Left cardiac atrium (tissue), 4 donors: Measurements from ENCODE around the gene CTBP2. TPM values are rescaled to one million over a fixed set of nuclear protein-coding genes. Genes with fewer than 3 reads are reported as not detected.
A peak's percentile ranks its signal among the peaks of the same experiment; 100 is the strongest.

Source experiments
- ATAC-seq, 2 donors: fragments of 200-7000 bp; cut with Tn5 transposase; one replicate each; pipeline ENCODE4 v1.9.1; 2020; ENCODE audit warnings: mild to moderate bottlenecking in 2 of 2, moderate library complexity in 2 of 2
- DNase-seq: peaks from one replicate; pipeline ENCODE4 v3.0.0-alpha.2; 2020
- intact Hi-C, 2 donors: fragments of 100-400 bp; cut with DNase I; formaldehyde crosslinking; loops; one replicate each; pipeline versions ENCODE4 v1.14.1 to v1.15.1; 2022 to 2023
- total RNA-seq, 2 donors: library from RNA; stranded (reverse); fragmentation: NEBNext Ultra II Directional; extraction: Animal tissue kit (Norgen Biotek cat#: 25700); gene quantifications; one replicate each; pipeline ENCODE4 v1.2.1, GENCODE V29; 2021
- donor health status: DM: no; HTN: yes; CAD: no.
- donor health status: DM: no; HTN: yes; CAD: no; lungs with severe emphysema.
- donor health status: DM: yes; HTN: yes; CAD: no.
- donor health status: Dilated cardiomyopathy.

Gene CTBP2
- total RNA-seq, 2 donors from 2014 or later = 30.8 to 36.8 TPM

DNA sequence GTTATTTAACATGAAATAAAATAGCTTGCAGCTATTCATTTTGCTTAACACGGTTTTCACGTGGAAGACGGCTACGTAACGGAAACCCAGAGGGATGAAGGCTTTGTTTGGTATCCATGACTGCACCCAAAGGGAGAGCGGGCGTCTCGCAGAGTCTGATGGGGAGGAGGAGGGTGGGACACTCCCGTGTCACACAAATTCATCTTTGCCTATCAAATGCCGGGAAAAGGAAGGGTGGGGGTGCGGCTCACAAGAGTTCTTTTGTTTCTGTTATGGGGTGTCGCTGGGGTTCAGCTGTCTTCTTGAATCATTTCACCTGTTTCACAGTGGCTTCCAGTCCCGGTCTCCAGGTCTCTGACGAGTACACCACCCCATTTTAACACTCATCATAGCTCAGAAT is 110.0 kb downstream of the CTBP2 start:
- DNase-seq (no peak), ATAC-seq (no peak)
- intact Hi-C loops = loop anchor here in 1 of 2 donors (10.0 kb wide), 1 partner anchor 56 kb away; no protein-coding TSS in a partner anchor

DNA sequence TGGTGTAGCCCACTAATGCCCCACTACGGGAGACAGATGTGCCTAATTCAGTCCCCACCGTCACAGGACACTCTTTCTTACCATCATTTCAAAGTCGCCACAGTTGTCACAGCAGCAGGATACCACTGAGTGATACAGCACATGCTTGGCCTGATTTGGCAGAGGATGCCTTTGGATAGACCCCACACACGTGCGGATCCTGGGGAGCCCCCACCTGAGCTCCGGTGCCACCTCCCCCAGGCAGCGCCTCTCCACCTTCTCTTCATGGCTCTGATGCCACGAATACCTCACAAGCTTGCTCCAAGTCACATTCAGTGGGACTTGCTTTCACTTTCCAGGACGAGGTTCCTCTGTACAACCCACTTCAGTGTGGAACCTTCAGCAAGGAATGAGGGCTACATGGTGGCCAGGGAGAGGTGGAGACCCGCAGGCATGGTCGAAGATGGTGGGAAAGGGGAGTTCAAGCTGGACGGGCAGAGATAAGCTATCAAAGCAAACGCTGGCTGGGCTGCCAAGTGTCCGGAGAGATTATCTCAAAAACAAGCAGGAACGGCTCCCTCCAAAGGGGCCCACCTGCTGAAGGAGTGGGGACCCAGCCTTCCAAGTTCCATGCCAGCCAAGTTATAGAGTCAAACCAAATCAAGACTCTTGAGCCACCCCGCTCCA is 111.0 kb downstream of the CTBP2 start:
- DNase-seq (no peak), ATAC-seq (peak in 1 of 2 donors; percentile 7)
- intact Hi-C loops = loop anchor here (10.0 kb wide), 2 partner anchors 295 to 325 kb away; no protein-coding TSS in a partner anchor

DNA sequence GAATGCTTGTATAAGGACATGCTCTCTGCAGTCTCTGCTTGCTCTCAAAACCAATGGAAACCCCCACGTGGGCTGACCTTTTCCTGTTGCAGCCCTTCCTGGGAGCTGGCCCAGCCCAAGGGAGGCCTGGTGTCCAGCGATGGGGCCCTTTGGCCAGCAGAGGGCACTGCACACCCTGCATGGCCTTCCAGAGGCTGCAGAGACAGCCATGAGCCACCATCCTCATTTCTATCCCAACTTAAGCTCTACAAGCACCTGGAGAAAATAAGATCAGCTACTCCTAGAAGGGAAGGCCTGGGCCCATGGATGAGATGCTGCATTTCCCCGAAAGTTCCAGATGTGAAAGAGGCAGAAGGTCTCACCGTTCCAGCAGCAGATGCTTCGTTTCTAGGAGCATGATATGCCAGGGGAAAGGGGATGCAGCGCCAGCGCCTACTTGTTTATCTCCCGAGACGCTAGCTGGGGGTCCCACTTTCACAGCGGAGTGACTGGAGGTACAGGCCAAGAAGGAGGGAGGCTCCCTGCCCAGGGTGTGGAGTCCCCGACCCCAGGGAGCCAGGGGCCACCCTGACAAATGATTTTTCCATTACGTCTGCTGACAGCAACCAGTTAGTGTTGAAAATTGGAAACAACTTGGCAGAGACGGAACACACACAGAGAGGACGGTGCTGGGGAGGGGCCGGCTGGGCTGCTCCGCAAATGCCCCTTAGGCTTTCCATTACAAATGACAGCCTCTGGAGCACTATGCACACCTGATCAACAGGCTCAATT is 112.1 kb downstream of the CTBP2 start:
- DNase-seq = peak; percentile 89
- intact Hi-C loops = loop anchor here (10.0 kb wide), 2 partner anchors 297 to 327 kb away; no protein-coding TSS in a partner anchor
- peak; percentile 93 to 95 for ATAC-seq

DNA sequence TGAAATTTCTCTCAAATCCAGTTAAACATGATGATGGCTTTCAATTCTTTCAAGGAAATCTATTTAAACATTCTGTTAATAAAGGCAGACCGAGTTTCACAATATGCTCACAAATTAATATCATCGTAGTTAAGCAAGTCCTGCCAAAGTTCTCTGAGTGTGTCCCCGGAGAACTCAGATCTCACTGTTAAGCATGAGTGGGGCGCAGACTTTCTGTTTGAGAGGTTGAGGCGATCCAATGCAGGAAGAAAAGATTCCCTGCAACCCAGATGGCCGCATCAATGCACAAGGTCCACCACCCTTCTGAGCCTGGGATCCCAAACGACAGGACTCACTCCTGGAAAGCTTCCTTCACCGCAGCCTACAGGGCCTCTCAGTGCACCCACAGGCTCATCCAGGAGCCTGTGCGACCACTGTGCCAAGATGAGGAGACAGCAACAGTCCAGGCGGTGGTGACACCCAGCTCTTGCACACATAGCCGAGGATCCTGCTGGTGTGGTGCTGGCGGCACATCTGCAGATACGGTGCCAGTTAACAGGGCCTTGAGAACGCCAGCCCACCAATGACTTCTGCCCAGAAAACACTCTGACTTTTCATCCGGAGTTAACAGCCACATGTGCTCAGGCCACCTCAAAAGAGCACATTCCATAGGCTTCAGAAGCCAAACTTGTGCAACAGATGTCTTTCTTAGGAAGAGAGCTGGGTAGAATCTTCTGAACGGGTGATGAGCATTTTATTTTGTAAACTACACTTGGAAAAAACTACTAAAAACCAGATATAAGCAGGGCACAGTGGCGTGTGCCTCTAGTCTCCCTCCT is 116.3 kb downstream of the CTBP2 start:
- DNase-seq = no peak
- intact Hi-C loops = loop anchor here (10.0 kb wide), 2 partner anchors 301 to 331 kb away; no protein-coding TSS in a partner anchor
- ATAC-seq = no peak

DNA sequence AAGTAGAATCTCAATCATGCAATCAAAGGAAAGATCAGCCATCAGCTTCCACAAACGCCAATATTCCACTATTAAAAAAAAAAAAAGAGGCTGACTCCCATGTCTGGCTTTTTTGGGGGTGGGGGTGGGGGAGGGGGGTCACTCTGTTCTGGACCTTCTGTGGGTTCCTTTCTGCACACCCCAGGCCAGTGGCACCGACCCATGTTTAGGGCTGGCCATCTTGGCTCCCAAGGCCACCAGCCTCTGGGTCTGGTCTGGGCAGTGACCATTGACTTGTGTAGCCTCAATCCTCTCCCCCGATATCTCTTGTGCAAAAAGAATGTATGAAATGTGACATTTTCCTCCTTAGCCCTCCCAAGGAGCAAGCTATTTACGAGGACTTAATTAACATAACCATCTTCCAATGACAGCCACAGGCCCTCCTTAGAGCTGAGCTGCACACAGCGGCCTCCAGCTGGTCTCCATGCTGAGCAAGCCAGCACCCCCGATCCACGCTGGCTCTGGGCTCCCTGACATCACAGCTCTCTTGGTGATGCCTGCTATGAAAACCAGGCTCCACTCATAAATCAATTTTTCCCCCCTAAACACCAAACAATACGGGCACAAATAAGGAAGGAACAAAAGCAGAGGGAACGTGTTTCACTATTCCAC is 118.4 kb downstream of the CTBP2 start:
- ATAC-seq (no peak), DNase-seq (no peak)
- intact Hi-C loops = loop anchor here (10.0 kb wide), 2 partner anchors 303 to 333 kb away; no protein-coding TSS in a partner anchor

DNA sequence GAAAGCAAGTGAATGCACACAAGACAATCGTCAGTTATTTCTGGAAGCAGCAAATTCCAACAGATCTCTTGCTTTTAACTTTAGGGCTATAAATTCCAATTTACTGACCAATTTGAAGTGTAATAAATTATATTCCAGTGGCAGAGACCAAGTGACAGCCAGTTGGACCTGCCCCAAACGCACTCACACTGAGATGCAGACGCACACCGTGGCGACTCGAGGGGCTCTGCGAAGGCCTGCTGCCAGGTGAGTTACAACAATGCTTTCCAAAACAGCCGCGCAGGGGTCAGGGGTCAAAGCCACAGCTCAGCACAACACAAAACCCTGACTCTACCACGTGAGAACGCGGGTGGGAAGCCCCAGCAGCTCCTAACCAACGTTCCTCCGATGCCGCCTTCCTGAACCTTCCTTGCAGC is 121.0 kb downstream of the CTBP2 start:
- ATAC-seq = no peak
- intact Hi-C loops = no loop called here
- DNase-seq = no peak

DNA sequence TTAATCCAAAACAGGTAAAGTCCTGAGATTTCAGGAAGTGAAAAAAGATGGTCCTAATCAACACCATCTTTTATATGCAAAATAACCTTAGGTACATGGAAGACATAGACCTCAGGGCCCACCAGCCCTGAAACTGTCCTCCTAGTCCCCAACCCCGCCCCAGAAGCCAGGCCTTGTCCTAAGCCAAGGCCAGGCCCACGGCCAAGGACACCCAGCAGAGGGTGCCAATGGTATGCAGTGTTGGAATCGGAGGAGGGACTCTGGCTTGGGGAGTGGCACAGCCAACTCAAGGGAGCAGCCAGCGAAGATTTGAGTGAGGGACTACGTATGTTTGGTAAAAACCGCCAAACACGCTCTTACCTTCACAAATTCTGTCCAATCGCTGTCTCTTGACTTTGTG is 121.7 kb downstream of the CTBP2 start:
- peak; percentile 87 to 94 for ATAC-seq
- intact Hi-C loops = no loop called here

DNA sequence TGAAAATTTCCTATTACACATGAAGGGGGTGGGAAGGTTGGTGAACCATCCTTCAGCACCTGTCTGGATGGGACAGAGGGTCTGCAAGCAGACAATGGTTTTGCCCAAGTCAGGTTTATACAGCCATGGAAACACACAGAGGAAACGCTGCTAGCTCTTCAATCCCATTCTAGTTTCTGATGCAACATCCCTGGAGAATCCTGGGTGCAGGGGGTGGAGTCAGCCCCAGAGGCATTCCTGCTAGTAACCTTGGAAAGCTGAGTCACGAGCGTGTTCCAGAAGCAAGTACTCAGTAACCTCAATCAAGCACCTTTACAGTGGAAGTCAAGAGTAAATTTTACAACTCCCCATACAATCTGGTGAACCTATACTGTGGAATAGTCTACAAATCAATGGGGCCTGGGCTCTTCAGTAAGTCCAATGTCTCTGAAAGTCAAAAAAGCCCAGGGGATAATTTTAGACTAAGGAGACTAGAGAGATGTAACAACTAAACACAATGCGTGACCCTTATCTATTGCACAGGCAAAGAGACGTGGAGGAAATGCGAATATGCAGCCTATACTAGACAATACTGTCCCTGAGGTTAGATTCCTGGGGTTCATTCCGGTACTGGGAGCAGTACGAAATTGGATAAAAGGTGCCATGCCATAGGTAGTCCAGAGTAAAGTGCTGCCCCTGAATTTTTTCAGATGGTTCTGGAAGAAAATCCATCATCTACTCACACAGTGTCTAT is 123.1 kb downstream of the CTBP2 start:
- intact Hi-C loops = no loop called here
- no peak for DNase-seq

More for the DNA sequence above, 121.7 kb downstream of the CTBP2 start:
- no peak for DNase-seq

DNA sequence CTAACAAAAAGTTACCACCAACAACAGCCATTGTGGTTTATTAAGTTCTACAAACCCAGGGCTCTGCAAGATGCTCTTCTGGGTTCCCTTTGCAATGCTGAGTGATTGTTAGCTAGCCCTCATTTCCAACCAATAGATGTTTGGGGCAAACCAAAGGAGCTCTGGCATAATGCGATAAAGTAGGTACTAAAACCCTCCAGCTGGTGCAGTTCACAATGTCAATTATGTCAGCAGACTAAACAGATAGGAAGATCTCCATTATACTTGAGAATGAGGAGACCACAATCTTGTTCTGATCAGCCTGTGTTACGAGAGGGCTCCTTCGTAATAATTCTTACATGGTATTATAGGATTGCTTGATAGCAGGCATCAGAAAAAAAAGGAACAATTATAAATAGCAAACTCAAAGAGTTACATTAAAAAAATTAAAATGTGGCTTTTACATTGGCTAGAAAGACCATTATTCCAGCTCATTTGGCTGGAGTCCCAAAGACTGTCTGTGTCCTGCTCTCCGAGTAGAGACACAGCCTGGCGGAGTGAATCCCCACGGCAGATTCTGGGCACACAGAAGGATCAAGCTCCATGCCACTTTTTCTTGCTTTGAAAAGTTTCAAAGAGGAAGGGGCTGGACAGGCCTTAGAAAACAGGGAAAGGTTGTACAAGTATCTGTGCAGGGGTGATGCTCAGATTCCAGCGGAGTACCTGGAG is 124.6 kb downstream of the CTBP2 start:
- DNase-seq = no peak
- intact Hi-C loops = no loop called here

More for the DNA sequence above, 123.1 kb downstream of the CTBP2 start:
- ATAC-seq = peak; percentile 34 to 54

DNA sequence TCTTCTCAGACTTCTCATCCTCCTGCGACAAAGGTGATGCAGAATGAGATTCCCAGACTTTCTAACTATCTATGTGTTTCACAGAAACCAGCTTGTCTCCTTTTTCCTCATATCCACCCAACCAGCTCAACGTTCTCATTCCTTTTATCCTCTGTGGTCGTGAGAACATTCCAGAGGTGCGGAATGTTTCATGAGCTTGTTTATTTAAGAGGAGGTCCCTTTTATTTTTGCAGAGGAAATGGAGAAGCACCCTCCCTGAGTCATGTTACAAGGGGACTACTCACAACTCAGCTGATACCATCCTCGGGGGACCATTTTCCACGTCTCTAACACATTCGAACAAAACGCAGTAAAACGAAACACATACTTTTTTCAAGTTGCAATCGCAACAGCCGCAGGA is 125.2 kb downstream of the CTBP2 start:
- intact Hi-C loops = no loop called here
- peak in 1 of 2 donors; percentile 8 for ATAC-seq
- DNase-seq = no peak

More for the DNA sequence above, 124.6 kb downstream of the CTBP2 start:
- ATAC-seq = no peak

DNA sequence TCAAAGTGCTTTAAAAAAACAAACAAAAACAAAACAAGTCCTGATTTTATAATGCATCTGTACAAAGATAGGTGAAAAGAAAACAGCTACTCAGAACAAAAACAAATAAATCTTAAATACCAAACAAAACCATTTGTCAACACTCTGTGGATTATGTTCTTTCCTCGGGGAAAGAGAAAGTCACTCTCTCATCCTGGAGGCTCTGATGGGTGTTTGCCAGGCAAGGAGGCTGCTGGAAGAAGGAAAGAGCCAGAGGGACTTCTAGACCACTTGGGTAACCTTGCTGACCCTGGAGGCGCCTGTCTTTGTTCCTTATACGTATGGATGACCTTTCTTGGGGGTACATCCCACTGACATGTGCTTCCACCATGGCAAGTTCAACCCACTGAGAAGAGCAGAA is 125.7 kb downstream of the CTBP2 start:
- intact Hi-C loops = no loop called here
- no peak for ATAC-seq

DNA sequence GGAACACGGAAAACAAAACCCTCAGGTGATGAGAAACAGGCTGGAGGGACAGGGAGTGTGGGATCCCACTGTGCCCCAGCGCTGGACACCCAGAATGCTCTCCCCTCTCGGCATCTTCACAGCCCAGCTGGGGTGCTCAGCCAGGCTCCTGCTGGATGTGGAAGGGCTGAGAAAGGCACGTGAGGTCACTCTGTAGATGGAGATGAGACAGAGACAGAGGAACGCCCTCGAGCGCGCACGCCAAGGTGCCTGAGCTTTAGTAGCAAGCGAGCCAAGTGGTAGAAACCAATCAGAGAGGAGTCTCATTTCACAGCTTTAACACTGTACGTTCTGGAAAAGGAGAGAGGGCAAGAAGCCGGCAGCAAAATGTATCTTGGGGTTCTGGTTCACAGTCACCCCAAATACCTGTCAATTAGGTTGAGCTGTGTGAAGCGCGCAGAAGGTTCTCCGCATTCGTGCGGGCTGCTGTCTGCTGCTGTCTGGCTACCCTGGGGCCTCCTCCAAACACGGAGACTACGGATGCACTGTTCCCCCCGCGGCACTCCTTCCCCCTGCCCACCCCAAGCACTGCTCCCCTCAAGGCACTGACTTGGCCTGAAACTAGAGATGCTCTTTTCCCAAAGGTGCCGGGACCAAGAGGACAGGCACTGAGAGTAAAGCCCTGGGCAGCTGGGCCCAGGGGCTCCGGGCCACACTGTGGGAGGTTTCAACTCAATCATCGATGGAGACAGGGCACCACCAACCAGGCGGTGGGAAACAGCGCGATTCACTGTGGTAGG is 127.0 kb downstream of the CTBP2 start:
- DNase-seq = no peak
- intact Hi-C loops = no loop called here
- no peak for ATAC-seq

More for the DNA sequence above, 125.7 kb downstream of the CTBP2 start:
- no peak for DNase-seq

DNA sequence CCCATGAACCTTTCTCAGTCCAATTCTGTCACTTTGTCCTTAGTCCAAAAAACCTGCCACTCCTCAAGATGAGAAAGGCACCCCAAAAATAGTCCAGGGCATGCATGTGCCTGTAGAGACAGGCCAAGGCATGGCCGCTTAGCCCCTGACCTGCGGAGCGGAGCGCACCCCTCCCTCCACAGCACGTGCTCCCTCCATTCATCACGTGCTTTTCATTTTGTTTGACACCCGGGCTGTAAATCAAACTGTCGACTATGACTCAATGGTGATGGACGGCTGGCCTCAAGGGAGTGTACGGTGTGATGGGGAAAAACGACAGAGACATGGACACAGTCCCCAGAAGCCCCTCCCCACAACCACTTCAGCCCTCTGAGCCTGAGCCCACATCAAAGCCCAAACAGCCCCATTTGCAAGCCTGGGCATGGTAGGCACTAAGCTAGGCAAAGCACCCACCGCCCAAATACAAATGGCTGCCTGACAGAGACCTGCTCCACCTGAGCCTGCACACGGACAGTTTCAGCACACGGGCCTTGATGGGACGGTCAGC is 127.8 kb downstream of the CTBP2 start:
- DNase-seq (no peak), ATAC-seq (no peak)
- intact Hi-C loops = no loop called here

DNA sequence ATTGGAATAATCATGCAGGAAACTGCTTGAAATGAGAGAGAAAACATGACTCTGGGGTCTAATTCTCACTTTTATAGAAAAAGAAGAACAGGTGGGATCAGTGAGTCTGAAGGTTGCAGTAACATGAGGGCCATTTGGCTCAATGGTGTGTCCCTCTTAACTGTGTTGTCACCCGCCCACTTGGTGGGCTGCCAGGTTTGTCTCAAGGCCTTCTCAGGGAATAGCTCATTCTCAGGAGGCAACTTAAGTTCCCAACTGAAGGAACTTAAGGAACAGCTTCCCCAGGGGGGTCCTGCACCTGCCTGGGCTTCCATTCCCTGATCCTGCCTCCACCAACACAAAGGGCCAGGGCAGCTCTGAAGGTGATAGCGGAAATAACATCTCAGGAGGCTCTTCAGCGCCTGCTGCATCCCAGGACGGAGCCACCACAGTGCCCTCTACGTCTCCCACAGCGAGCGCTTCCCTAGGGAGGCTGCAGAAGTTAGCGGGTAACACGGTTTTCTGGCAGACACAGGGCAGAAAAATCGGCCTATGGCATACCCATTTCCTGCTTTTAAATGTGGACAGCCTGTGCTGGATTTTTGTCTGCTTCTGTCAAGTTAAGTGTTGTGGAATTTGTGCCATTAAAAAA is 129.7 kb downstream of the CTBP2 start:
- ATAC-seq = no peak
- intact Hi-C loops = no loop called here
- no peak for DNase-seq

DNA sequence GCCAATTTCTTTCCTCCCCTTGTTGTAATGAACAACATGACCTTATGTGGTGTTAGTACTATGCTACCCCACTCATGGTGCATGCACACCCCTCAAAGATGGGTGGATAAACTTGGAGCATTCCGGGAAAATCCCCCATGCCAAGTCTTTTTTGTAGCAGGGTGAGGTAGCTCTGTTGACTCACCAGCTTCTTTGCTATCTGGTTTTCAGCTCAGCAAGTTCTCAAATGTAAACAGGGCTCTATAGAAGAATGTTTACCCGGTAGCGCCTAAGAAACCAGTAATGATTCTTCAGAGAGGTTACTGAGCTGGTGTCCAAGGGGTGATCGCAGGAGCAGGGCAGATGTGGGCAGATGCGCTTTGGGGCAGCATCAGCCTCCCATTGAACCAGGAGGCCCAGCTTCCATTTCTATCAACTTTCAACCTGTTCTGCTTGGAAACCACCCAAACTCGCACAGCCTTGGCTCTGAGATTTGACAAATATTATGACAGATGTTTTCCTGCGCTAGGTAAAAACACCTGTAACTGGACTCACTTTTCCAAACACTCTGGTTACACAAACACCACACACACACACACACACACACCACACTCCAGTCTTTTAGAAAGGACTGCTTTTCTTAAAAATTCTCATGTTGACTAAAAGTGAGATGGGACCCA is 130.7 kb downstream of the CTBP2 start:
- DNase-seq = no peak
- intact Hi-C loops = no loop called here

More for the DNA sequence above, 130.7 kb downstream of the CTBP2 start:
- no peak for ATAC-seq
